Forelimb muscle (tissue), 1 donor: ENCODE measurements around the gene TTC29. TPM values are rescaled to one million over a fixed set of nuclear protein-coding genes. Genes with fewer than 3 reads are reported as not detected.
"Not testable (repeated sequence)": the region's sequence is repeated elsewhere in the genome, so short reads cannot be mapped to it uniquely, and the experiment has no call there.

Source experiments
- DNase-seq: peaks from one replicate; pipeline ENCODE4 v3.0.0-alpha.2; 2013; ENCODE audit warnings: low read depth
- polyA plus RNA-seq: library from polyadenylated mRNA; unstranded; fragments of 120-200 nt; gene quantifications from one replicate; pipeline ENCODE4 v1.2.1, GENCODE V29; 2013; ENCODE audit not compliant: insufficient read length

TTC29 gene
- polyA plus RNA-seq, 1 donor, result 0.09 TPM

GRCh38 chr4:146857298-146857697 is 88.4 kb downstream of the TTC29 start:
- DNase-seq, result no peak

- no peak for DNase-seq
Observed at GRCh38 chr4:146855761-146856160, 89.9 kb downstream of the TTC29 start.

GRCh38 chr4:146852360-146852759 is 93.3 kb downstream of the TTC29 start:
- no peak for DNase-seq

- DNase-seq, result no peak
Observed at GRCh38 chr4:146847345-146847744, 98.3 kb downstream of the TTC29 start.

DNA sequence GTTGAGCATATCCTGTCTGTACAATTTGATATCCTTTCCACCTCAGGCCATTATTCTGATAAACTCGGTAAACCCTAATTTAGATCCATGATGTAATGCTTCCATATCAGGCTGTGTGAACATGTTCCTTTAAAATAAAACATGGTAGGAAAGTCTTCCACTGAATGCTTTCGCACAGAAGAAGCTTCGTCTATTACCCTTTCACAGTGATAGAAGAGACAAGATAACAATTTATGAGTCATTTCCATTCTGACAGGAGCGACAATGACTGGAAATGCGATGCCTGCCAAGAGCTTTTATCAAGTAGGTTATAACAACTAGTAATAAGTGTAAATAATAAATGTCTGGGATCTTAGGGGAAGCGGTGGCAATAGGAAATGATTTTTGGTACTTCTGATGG is 98.8 kb downstream of the TTC29 start:
- no peak for DNase-seq

DNA sequence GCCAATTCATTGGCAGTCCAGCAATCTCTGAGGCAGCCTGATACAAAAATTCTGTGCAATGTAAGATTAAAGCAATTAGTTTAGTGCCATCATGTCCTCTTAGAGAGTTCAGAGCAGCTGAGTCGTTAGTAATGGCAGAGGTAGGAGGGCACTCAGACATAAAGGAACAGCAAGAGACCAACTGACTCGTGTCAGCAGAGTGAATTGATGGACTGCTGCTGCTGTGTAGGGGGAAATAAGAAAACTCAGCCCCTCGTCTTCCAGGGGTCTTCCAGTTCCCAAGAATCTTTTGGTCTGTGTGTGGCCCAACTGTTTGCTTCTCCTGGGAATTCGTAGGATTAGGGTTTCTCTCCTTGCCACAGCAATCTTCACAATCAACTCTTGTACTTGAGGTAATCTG is 100.9 kb downstream of the TTC29 start:
- no peak for DNase-seq

DNA sequence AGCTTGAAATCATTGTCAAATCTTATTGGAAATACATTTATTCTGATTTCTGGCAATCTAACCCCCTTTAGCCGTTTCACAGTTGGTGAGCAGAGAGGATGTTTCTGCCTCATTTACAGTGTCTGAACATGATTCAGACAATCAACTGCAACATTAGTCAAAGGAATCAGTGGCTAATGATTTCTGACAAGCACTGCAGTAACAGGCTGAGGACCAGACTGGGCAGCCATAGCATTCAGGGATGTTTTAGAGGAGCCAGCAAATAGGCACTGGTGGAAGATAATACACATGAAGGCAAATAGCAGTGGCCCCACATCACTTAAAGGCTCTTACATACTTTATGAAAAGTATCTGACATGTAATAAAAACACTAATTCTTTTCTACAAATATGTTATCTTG is 102.8 kb downstream of the TTC29 start:
- DNase-seq, result no peak

DNA sequence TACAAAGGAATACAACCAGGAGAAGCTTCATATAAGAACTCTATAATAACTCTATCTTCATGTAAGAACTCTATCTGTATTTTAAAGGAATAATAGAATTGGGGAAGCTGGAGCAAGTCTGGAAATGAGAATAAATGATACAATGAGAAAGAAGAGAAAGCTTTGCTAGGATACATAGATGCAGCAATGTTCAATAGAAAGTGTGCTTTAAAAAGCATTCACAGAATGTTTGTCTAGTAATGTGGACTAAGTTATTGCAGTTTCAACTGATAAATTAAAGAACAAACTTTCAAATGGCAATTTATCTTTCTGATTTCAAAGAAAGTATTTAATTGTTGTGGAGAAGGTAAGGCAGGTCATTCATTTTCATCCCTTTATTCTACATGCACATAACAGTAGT is 104.9 kb downstream of the TTC29 start:
- no peak for DNase-seq

- no peak for DNase-seq
Observed at GRCh38 chr4:146835096-146835495, 110.6 kb downstream of the TTC29 start.

DNA sequence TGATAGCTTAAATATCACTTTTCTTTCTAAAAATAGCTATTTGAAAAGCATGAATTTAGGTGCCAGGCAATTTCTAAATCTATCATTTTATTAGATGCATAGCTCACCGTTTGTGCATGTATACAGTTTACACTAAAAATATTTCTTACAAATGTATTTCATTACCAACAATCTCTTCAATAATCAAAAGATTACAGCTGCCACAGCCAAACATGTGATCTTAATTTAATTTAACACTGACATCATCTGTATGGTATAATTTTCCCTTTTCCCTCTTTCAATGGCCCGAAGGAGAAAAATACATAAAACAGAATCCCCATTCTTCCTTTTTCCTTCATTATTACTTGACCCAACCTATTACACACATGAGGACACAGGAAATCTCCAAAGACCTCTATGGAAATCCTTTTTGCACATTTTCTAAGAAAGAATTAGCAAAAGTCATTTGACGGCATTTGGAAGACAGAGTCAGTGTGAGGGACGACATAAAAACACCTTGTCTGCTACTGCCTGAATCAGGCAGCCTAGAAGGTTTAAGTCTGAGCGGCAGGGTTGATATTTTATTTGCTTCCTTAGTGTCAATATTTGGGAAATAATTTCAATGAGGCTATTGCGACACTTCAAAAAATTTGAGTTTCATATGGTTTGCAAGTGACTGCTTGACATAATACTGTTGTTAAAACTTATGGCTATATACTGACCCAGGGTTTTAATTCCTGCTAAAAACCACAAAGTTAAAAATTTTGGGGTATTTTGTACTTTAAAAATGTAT is 111.2 kb downstream of the TTC29 start:
- DNase-seq, result no peak

DNA sequence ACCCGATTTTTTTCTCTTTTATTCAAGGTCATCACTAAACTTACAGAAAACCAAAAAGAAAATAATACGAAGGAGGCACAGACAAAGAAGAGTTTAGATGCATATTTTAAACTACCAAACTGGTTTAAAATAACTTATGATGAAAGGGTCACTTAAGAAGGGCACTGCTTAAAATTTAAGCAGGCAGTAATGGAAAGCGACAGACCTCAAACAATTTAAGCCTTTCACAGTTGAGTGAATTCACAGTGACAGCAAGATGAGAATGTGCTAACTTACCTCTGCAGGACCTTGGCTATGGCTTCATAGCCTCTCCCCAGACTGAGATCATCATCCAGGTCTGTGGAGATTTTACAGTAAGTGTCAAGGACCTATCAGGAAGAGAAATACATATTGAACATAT is 112.1 kb downstream of the TTC29 start:
- DNase-seq, result no peak

DNA sequence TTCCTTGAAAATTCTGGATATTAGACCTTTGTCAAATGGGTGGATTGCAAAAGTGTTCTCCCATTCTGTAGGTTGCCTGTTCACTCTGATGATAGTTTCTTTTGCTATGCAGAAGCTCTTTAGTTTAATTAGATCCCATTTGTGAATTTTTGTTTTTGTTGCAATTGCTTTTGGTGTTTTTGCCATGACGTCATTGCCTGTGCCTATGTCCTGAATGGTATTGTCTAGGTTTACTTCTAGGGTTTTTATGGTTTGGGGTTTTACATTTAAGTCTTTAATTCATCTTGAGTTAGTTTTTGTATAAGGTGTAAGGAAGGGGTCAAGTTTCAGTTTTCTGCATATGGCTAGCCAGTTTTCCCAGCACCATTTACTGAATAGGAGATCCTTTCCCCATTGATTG is 122.7 kb downstream of the TTC29 start:
- DNase-seq, result not testable (repeated sequence)

DNA sequence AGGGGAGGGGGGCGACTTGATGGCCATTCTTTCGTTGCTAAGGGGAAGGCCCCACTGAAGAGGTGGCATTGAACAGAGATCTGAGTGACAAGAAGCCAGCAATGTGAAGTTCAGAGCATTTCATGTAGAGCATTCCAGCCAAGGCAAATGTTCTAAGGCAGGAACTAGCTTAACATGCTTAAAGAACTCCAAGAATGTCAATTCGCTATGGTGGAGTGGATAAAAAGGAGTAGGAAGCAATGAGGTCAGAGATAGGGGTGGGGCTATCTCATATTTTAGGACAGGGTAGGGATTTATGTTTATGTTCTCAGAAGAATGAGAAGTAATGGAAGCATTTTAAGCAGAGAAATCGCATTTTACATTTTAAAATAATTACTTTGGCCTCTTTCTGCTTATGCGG is 130.9 kb downstream of the TTC29 start:
- DNase-seq, result no peak

DNA sequence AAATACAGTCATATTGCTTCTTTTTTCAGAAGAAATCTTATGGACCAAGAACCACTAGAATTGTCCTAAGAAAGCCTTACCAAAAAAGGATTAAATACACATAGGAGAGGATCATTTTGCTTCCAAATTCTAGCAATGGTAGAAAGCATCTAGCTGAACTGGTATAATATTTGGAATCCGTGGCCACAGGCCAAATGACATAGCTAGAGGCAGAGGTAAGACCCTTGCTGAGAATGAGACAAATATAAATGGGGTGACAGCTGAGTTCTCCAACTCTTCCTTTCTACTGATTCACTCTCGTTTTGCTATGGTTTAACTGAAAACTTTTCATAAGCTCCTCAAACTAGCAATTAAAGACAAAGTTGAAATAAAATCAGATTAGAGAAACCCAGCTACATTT is 150.0 kb downstream of the TTC29 start:
- no peak for DNase-seq

DNA sequence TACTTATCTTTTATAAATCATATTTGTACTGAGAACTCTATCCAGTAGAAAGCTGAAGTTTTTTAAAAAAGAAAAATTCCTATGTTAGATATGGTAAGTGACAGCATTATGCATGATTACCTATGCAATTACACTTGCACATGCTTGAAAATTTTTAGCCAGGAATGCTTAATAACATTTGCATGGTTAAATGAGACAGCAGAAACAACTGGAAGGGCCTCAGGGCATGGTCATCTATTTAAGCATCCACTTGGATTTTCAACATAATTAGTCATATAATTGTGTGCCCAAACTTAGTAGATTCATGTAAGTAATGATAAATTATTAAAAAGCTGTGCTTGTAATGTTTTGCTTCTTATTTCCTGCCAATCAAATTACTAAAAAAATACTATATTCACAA is 151.9 kb downstream of the TTC29 start:
- DNase-seq, result no peak

GRCh38 chr4:146791439-146791838 is 154.2 kb downstream of the TTC29 start:
- DNase-seq, result no peak

- DNase-seq, result no peak
Observed at GRCh38 chr4:146790515-146790914, 155.1 kb downstream of the TTC29 start.

DNA sequence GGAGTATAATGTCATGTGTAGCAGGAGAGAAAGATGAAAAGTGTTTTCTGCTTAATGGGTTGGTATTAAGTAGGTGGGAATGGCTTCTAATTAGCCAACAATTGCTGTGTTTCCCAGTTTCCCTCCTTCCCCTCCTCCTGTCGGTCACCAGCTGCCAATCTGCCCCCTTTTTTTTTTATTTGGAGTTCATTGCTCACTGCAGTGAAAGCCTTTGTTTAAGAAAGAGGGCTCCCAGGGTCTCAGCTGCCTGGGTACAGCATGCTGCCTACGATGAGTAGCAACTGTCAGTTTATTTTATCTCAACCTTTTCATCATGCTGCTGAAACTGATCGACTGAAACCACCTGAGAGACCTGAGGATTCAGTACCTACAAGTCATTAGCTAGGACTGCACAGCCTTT is 157.9 kb downstream of the TTC29 start:
- DNase-seq, result no peak

- DNase-seq, result no peak
Observed at GRCh38 chr4:146776691-146777090, 169.0 kb downstream of the TTC29 start.

DNA sequence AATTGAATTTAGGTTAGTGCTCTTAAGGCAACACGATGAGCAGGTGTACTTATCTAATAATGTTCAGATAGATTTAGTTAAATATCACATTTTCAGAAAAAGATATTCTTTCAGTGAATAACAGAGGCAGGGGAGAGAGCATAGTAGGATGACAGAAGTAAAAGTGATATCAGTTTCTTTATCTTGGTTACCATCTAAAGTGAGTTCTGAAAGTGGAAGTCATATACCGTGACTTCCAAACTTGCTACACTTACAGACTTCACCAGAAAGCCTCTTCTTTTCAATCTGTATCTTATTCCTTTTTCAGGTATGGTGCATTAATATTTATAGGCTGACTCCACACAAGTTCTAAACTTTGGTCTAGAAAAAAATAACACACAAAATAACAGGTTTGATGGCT is 182.1 kb downstream of the TTC29 start:
- DNase-seq, result no peak

DNA sequence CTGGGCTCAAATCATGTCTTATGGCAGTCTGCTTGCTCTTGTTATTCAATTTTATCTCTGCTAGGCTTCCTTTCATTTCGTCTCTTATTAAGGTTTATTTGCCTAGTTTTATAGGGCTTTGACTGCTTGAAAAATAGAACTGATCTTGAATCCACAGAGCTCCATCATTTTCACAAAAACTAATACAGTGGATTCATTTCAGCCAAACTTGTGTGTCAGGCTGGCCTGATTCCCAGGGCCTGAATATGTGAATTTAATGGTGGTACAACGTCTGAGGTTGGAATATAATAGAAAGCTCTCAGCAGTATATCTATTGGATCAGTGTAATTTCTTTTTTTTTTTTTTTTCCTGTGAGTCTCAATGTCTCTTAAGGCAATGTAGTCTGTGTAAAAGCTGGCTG is 183.6 kb downstream of the TTC29 start:
- DNase-seq, result peak; percentile 20

- DNase-seq, result no peak
Observed at GRCh38 chr4:146742416-146742815, 203.2 kb downstream of the TTC29 start.

DNA sequence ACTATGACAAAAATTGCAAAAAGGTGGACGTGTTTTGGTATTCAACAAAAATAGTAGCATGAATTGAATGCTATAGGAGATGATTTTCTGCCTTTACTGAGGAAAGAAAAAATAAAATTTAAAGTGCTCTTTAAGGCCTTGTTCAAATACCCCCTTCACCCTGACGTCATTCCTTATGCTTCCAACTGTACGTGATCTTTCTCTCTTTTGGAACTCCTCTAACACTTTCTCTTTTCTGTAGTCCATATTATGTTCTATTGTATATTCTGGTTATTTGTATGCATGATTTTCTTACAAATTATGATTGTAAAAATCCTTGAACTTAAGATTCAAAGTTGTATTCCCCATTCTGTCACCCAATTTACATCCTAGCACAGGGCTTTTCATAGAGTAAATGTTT is 206.5 kb downstream of the TTC29 start:
- DNase-seq, result no peak

DNA sequence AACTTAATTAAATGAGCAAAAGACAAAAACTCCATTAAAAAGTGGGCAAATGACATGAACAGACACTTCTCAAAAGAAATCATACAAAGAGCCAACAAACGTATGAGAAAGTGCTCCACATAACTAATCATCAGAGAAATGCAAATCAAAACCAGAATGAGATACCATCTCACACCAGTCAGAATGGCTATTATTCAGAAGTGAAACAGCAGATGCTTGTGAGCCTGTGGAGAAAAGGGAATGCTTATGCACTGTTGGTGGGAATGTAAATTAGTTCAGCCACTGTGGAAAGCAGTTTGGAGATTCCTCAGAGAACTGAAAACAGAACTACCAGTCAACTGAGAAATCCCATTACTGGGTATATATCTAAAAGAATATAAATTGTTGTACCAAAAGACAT is 222.1 kb downstream of the TTC29 start:
- DNase-seq, result not testable (repeated sequence)
